GM04503 (cell line): ENCODE results near the gene CCT8L2.
"Not testable (repeated sequence)": the region's sequence is repeated elsewhere in the genome, so short reads cannot be mapped to it uniquely, and the experiment has no call there.

ENCODE experiments used
- DNase-seq: peaks from one replicate; pipeline ENCODE4 v3.0.0-alpha.2; 2012; ENCODE audit warnings: low read depth

CCT8L2 gene

GRCh38 chr22:16592710-16593109 is at the start of gene CCT8L2:
TSS of gene CCT8L2 (minus strand) at chr22:16592810. CDS start at chr22:16592550, 260 bp downstream.
- DNase-seq = not testable (repeated sequence)

- not testable (repeated sequence) for DNase-seq
Measured at GRCh38 chr22:16635442-16635841, 42.8 kb upstream of the CCT8L2 start.

GRCh38 chr22:16634092-16634491 is 41.5 kb upstream of the CCT8L2 start:
- DNase-seq = not testable (repeated sequence)

GRCh38 chr22:16628476-16628875 is 35.9 kb upstream of the CCT8L2 start:
- DNase-seq = not testable (repeated sequence)

- DNase-seq = not testable (repeated sequence)
Measured at GRCh38 chr22:16625018-16625417, 32.4 kb upstream of the CCT8L2 start.

- not testable (repeated sequence) for DNase-seq
Measured at GRCh38 chr22:16623595-16623994, 31.0 kb upstream of the CCT8L2 start.

DNA sequence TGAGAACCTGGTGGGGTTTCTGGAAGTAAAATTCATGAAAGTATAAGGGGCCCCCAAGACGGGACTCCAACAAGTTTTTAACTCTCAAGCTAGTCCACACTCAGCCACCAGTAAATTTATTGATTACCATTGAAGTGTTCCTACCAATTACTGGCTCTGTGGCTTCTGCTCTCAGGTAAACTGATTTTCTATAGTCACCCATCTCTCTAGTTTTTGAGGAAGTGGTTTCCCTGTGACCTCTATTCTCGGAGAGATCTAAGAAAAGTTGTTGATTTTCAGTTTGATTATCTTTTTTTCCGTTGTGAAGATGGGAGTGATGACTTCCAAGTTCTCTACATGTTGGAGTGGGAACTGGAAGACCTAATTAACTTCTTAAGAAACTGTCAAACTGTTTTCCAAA is 24.9 kb upstream of the CCT8L2 start:
- not testable (repeated sequence) for DNase-seq

- DNase-seq = not testable (repeated sequence)
Measured at GRCh38 chr22:16616390-16616938, 23.9 kb upstream of the CCT8L2 start.

- not testable (repeated sequence) for DNase-seq
Measured at GRCh38 chr22:16615606-16616245, 23.1 kb upstream of the CCT8L2 start.

- DNase-seq = no peak
Measured at GRCh38 chr22:16609548-16610261, 17.1 kb upstream of the CCT8L2 start.

- DNase-seq = no peak
Measured at GRCh38 chr22:16608931-16609330, 16.3 kb upstream of the CCT8L2 start.

DNA sequence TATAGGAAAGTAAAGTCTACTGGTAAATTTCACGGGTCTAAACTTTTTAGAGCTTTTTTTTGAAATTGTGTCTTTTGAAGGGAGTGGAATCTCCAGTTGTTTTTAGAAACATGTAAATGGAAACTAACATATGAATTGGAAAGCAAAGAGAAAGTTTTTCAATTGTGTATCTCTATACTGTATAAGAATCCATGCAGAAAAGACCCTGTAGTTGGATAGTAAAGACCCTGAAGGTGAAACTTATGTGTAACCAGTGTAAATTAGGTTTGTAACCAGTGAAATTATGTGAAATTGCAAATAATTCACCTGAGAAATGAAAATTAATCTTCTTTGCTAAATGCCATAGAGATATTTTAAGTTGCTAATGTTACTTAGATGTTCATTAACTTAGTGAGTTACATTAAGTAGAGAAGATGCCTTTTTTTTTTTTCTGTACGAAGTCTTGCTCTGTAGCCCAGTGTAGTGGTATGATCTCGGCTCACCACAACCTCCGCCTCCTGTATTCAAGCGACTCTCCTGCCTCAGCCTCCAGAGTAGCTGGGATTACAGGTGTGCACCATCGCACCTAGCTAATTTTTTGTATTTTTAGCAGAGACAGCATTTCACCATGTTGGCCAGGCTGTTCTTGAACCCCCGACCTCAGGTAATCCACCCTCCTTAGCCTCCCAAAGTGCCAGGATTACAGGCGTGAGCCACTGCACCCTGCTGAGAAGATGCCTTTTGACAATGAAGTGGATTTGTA is 11.8 kb upstream of the CCT8L2 start:
- DNase-seq = not testable (repeated sequence)

GRCh38 chr22:16603770-16604242 is 11.2 kb upstream of the CCT8L2 start:
- DNase-seq = not testable (repeated sequence)

GRCh38 chr22:16603448-16603768 is 10.8 kb upstream of the CCT8L2 start:
- no peak for DNase-seq

GRCh38 chr22:16602728-16603447 is 10.3 kb upstream of the CCT8L2 start:
- not testable (repeated sequence) for DNase-seq

DNA sequence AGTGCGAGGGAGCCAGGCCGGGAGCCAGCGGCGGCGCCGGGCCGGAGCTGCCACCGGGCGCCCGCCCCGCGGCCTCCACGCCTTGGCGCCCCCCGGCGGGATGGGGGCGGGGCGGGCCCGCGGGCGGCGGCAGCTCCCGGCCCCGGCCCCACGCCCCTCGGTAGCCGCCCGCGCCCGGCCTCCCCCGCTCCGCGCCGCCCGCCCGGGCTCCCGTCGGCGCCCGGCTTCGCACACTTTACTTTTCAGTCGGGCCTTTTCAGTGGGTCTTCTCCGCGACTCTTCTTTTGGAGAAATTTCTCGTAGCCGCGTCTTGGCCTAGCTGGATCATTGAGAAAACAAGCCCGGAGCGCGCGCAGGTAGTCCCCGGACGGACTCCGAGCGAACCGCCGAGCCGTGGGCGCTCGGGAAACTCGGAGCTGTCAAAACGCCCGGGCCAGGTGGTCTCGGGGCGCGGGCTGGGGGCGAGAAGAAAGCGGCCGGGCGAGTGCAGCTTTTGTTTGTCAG is 9.7 kb upstream of the CCT8L2 start:
- DNase-seq = not testable (repeated sequence)

DNA sequence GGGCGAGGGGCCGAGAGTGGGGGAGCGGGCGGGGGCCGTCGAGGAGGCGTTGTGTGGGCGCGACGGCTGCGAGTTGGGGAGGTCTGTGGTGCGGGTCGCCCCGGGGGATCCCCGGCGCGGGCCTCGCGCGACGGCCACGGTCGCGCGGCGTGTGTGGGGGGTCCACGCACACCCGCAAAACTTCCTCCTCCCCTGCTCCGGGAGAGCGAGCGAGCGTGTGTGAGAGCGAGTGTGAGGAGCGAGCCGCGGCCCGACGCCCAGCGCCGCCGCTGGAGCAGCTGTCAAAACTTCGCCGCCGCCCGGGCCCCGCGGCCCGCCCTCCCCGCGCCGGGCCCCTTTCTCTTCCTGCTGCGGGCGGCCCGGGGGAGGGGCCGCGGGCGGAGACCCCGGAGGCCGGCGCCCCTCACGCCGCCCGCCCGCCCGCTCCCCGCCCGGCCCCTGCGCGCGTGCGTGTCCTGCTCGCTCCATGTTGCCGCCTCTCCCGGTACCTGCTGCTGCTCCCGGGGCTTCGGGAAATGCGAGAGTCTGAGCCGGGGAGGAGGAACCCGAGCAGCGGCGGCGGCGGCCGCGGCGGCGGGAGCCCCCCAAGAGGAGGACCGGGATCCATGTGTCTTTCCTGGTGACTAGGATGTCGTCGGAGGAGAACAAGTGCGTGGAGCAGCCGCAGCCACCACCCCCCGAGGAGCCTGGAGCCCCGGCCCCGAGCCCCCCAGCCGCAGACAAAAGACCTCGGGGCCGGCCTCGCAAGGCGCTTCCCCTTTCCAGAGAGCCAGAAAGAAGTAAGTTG is 9.0 kb upstream of the CCT8L2 start:
- no peak for DNase-seq

- not testable (repeated sequence) for DNase-seq
Measured at GRCh38 chr22:16600644-16601436, 8.2 kb upstream of the CCT8L2 start.

- DNase-seq = not testable (repeated sequence)
Measured at GRCh38 chr22:16599648-16600047, 7.0 kb upstream of the CCT8L2 start.

DNA sequence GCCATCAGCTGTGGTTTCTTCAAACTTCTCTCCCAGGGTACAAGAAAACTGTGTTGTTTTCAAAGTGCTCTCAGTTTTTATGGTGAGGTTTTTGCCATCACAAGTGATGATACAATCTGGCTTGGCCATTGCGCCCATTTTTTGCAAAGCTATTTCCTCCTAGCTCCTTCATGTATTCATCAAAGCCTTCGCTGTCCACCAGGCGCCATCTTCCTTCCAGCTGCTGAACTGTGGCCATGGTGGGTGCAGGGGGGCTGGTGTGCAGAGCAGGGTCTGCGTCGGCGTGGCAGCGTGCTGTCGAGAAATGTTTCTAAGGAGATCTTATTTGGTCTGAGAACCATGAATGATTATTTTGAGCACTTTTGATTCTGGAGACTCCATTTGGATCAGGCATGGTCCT is 2.6 kb upstream of the CCT8L2 start:
- not testable (repeated sequence) for DNase-seq
